Fibroblast of lung (primary cell): ENCODE results near the gene MMS19.

ENCODE experiments used
- EZH2 ChIP-seq: IDR thresholded peaks from 2 replicates; pipeline ENCODE4 v1.5.1; 2012; ENCODE audit warnings: low read length, control low read depth, mild to moderate bottlenecking; ENCODE audit errors: missing control alignments
- TF ChIP-seq, protein P1 (sequence below), 2 donors: IDR thresholded peaks in 1 of 2; conservative IDR thresholded peaks in 1 of 2; 1 replicate in 1 of 2; 2 replicates in 1 of 2; pipeline ENCODE4 v1.5.1; 2011 to 2012; ENCODE audit warnings: low read length in 2 of 2, control low read depth in 1 of 2, inconsistent platforms in 1 of 2, low read depth in 1 of 2, mild to moderate bottlenecking in 1 of 2

DNA sequence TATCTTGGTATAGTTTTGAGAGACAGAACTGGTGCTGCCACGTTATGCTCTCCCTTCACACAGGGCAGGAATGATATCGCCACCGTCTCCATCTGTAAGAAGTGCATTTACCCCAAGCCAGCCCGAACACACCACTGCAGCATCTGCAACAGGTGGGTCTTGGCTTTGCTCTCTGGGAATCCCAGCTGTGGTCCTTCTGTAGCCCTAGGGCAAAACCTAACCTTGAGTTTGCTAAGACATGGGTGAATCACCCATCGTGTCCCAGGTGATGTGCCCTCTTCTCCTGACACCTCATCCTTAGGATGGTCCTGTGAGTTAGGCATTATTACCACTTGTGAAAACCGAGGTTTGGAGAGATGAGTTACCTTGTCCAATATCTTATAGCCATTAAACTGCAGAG is 45.9 kb downstream of the MMS19 start:
- TF ChIP-seq, protein P1, sequence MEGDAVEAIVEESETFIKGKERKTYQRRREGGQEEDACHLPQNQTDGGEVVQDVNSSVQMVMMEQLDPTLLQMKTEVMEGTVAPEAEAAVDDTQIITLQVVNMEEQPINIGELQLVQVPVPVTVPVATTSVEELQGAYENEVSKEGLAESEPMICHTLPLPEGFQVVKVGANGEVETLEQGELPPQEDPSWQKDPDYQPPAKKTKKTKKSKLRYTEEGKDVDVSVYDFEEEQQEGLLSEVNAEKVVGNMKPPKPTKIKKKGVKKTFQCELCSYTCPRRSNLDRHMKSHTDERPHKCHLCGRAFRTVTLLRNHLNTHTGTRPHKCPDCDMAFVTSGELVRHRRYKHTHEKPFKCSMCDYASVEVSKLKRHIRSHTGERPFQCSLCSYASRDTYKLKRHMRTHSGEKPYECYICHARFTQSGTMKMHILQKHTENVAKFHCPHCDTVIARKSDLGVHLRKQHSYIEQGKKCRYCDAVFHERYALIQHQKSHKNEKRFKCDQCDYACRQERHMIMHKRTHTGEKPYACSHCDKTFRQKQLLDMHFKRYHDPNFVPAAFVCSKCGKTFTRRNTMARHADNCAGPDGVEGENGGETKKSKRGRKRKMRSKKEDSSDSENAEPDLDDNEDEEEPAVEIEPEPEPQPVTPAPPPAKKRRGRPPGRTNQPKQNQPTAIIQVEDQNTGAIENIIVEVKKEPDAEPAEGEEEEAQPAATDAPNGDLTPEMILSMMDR (conservative IDR thresholded peaks at IDR 0.05 in 1 of 2, IDR thresholded peaks at IDR 0.05 in 1 of 2; ENCODE audit: low read depth in 1 of 2, low read length in 2 of 2), result no peak
- no peak for TF ChIP-seq EZH2
